HEK293 (cell line): ENCODE measurements around the gene SLC25A26.

Source experiments
- CTCF ChIA-PET: fragments of 350-600 bp; formaldehyde crosslinking; extraction: SDS; loops from one replicate; lab custom pipeline; 2021; ENCODE audit warnings: antibody characterized with exemption; lab: Yijun Ruan, JAX
- POLR2A ChIA-PET: fragments of 300-600 bp; formaldehyde crosslinking; extraction: SDS; loops from one replicate; lab custom pipeline; 2020; ENCODE audit warnings: antibody characterized with exemption, inconsistent platforms; lab: Yijun Ruan, JAX
- H3K27ac ChIP-seq: fragments of 200-500 bp; sonication (Bioruptor generic); 2 replicates; pipeline ENCODE4 v1.5.1; 2014; ENCODE audit warnings: low read depth, low read length, control low read depth, inconsistent platforms; ENCODE audit errors: extremely low read depth
- H3K36me3 ChIP-seq, 2 experiments: fragments of 200-500 bp in 1 of 2; sonication (Bioruptor generic) in 1 of 2; 1 replicate in 1 of 2; 2 replicates in 1 of 2; pipeline ENCODE4 v1.5.1; 2014 to 2017; ENCODE audit warnings: inconsistent platforms in 2 of 2, low read length in 2 of 2; ENCODE audit not compliant: control insufficient read depth in 2 of 2, insufficient read depth in 1 of 2
- H3K4me1 ChIP-seq: fragments of 200-500 bp; sonication (Bioruptor generic); 2 replicates; pipeline ENCODE4 v1.5.1; 2014; ENCODE audit warnings: mild to moderate bottlenecking, low read length, inconsistent platforms; ENCODE audit not compliant: control insufficient read depth, insufficient read depth
- H3K4me3 ChIP-seq: 2 replicates; pipeline ENCODE4 v1.5.1; 2011; ENCODE audit warnings: low read depth, mild to moderate bottlenecking, control low read depth, low read length, moderate library complexity
- H3K9me3 ChIP-seq: fragments of 200-500 bp; sonication (Bioruptor generic); 2 replicates; pipeline ENCODE4 v1.5.1; 2014; ENCODE audit warnings: low read depth, low read length, inconsistent platforms; ENCODE audit not compliant: control insufficient read depth, insufficient read depth
- BCL11A ChIP-seq: fragments of 450-650 bp; formaldehyde crosslinking; IDR thresholded peaks from 2 replicates; pipeline ENCODE4 v1.5.1; 2016; ENCODE audit warnings: low read depth, missing biosample characterization, missing genetic modification characterization
- SCRT2 ChIP-seq: fragments of 450-650 bp; formaldehyde crosslinking; IDR thresholded peaks from 2 replicates; pipeline ENCODE4 v1.5.1; 2016; ENCODE audit warnings: missing biosample characterization, missing genetic modification characterization
- ZBTB26 ChIP-seq: fragments of 450-650 bp; formaldehyde crosslinking; optimal IDR thresholded peaks from 2 replicates; pipeline ENCODE3; 2016; ENCODE audit warnings: missing biosample characterization, mild to moderate bottlenecking, missing genetic modification characterization
- ZNF18 ChIP-seq: fragments of 450-650 bp; formaldehyde crosslinking; IDR thresholded peaks from 2 replicates; pipeline ENCODE4 v1.5.1; 2016; ENCODE audit warnings: missing biosample characterization, missing genetic modification characterization
- ZNF248 ChIP-seq: fragments of 450-650 bp; formaldehyde crosslinking; IDR thresholded peaks from 2 replicates; pipeline ENCODE4 v1.5.1; 2017; ENCODE audit warnings: missing biosample characterization, missing genetic modification characterization
- ZNF26 ChIP-seq: fragments of 450-650 bp; formaldehyde crosslinking; IDR thresholded peaks from 2 replicates; pipeline ENCODE4 v1.5.1; 2016; ENCODE audit warnings: missing biosample characterization, missing genetic modification characterization
- ZNF274 ChIP-seq, 2 experiments: fragments of 200-500 bp in 1 of 2; fragments of 450-650 bp in 1 of 2; sonication (Bioruptor generic) in 1 of 2; formaldehyde crosslinking in 1 of 2; IDR thresholded peaks; 2 replicates each; pipeline versions ENCODE4 v1.5.1 to v1.6.1; 2014 to 2016; ENCODE audit warnings: borderline replicate concordance in 1 of 2, inconsistent platforms in 1 of 2, low read length in 1 of 2, missing biosample characterization in 1 of 2, missing genetic modification characterization in 1 of 2
- ZNF280D ChIP-seq: fragments of 450-650 bp; formaldehyde crosslinking; IDR thresholded peaks from 2 replicates; pipeline ENCODE4 v1.5.1; 2016; ENCODE audit warnings: missing biosample characterization, missing genetic modification characterization
- ZNF335 ChIP-seq: fragments of 450-650 bp; formaldehyde crosslinking; conservative IDR thresholded peaks from 2 replicates; pipeline ENCODE4 v1.5.1; 2016; ENCODE audit warnings: missing biosample characterization, missing genetic modification characterization
- ZNF501 ChIP-seq: fragments of 450-650 bp; formaldehyde crosslinking; IDR thresholded peaks from 2 replicates; pipeline ENCODE4 v1.5.1; 2016; ENCODE audit warnings: missing biosample characterization, missing genetic modification characterization
- ZNF513 ChIP-seq: fragments of 450-650 bp; IDR thresholded peaks from 2 replicates; pipeline ENCODE4 v1.5.1; 2018; ENCODE audit warnings: missing biosample characterization, missing genetic modification characterization
- ZNF518A ChIP-seq: fragments of 450-650 bp; formaldehyde crosslinking; conservative IDR thresholded peaks from 2 replicates; pipeline ENCODE4 v1.5.1; 2016; ENCODE audit warnings: low read depth, missing biosample characterization, missing genetic modification characterization
- ZNF658 ChIP-seq: fragments of 450-650 bp; formaldehyde crosslinking; IDR thresholded peaks from 2 replicates; pipeline ENCODE4; 2016; ENCODE audit warnings: missing biosample characterization, missing genetic modification characterization
- ZNF785 ChIP-seq: fragments of 450-650 bp; formaldehyde crosslinking; IDR thresholded peaks from 2 replicates; pipeline ENCODE4 v1.5.1; 2016; ENCODE audit warnings: missing biosample characterization, missing genetic modification characterization
- ZSCAN4 ChIP-seq: fragments of 450-650 bp; formaldehyde crosslinking; IDR thresholded peaks from 2 replicates; pipeline ENCODE4 v1.5.1; 2017; ENCODE audit warnings: missing biosample characterization, missing genetic modification characterization

The SLC25A26 gene

GRCh38 chr3:66335671-66336070 lies 114.9 kb downstream of the SLC25A26 start:
- Histone ChIP-seq H3K4me3 (no peak overlapping the region), H3K36me3 (no peaks in the 10 kb centered on the region), H3K27ac (no peak overlapping the region), H3K9me3 (no peaks in the 10 kb centered on the region), H3K4me1 (no peaks in the 10 kb centered on the region)
- CTCF ChIA-PET: no interaction called here
- no peak for TF ChIP-seq ZNF280D (tag by site-specific recombination)
- TF ChIP-seq ZNF501 (tag by site-specific recombination): no peak
- no peak for TF ChIP-seq ZNF518A (tag by site-specific recombination)
- TF ChIP-seq ZNF18 (tag by site-specific recombination): no peak
- TF ChIP-seq ZNF658 (tag by site-specific recombination): no peak
- no peak for TF ChIP-seq SCRT2 (tag by site-specific recombination)
- no peak for TF ChIP-seq ZNF513 (tag by site-specific recombination)
- TF ChIP-seq ZNF26 (tag by site-specific recombination): no peak
- no peak for TF ChIP-seq ZSCAN4 (tag by site-specific recombination)
- TF ChIP-seq ZNF274 (IDR thresholded peaks at IDR 0.05; ENCODE audit: low read length): no peak
- TF ChIP-seq ZNF274 (tag by site-specific recombination; IDR thresholded peaks at IDR 0.05; ENCODE audit: borderline replicate concordance): no peak
- TF ChIP-seq BCL11A (tag by site-specific recombination): no peak
- TF ChIP-seq ZNF785 (tag by site-specific recombination): no peak
- TF ChIP-seq ZBTB26: no peak
- TF ChIP-seq ZNF335: no peak
- TF ChIP-seq ZNF248 (tag by site-specific recombination): no peak
- POLR2A ChIA-PET: no interaction called here
